NK-92 treated with Interleukin-12 subunit alpha and Interleukin-12 subunit beta, amount 100 ng/mL, for 24 hours (cell line): ENCODE data around the gene PRR22.
"Not testable (repeated sequence)": the region's sequence is repeated elsewhere in the genome, so short reads cannot be mapped to it uniquely, and the experiment has no call there.

ENCODE experiments used
- DNase-seq: peaks from one replicate; lab custom pipeline; 2025; lab: John Stamatoyannopoulos, UW

Gene PRR22

GRCh38 chr19:5790559-5791520 lies 6.3 kb upstream of the PRR22 start, which contains the start of gene DUS3L:
TSS of gene DUS3L (minus strand) at chr19:5791163. CDS start at chr19:5791141, 22 bp downstream.
- DNase-seq, result peak; percentile 97

DNA sequence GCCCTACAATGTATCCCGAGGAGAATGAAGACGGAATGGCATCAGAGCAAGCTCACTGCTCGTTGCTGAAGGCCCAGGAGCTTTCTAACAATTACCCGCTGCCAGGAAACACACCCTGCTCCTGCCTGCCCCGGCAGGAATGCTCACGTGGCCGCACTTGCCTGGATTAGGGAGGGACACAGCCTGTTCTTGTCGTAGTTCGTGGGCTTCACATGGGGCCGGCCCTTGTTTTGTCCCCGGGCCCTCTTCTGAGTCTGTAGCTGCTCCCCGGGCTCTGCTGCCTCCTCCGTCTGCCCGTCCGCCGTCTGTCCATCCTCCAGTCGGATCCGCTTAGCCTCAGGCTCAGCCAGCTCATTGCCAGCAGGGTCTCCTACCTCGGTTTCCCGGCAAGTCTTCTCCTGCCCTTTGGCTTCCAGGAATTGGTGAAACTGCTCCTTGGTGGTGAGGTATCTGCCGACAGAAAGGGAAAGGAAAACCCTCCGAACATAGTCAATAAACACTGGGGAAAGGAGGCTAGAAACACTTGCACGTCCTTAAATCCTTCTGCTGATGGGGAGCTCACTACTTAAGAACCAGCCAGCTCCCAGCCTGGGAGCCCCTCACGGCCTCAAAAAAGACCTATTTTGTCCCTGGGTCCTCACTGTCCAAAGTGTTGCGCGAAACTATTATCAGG lies 5.5 kb upstream of the PRR22 start:
- no peak for DNase-seq

- no peak for DNase-seq
Measured at GRCh38 chr19:5789351-5789761, 4.8 kb upstream of the PRR22 start.

DNA sequence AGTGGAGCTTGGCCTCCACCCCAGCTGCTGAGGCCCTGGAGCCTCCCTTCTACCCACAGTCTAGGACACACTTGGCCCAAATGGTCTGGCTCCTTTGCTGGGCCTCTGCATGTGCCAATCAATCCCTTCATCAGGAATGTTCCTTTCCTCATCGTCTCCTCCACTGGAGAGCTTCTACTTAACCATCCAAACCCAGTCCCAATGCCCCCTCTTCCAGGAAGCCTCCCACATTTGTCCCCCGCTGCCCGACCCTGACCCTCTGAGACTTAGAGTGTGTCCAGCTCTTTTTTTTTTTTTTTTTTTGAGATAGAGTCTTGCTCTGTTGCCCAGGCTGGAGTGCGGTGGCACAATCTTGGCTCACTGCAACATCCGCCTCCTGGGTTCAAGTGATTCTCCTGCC lies 3.9 kb upstream of the PRR22 start:
- no peak for DNase-seq

DNA sequence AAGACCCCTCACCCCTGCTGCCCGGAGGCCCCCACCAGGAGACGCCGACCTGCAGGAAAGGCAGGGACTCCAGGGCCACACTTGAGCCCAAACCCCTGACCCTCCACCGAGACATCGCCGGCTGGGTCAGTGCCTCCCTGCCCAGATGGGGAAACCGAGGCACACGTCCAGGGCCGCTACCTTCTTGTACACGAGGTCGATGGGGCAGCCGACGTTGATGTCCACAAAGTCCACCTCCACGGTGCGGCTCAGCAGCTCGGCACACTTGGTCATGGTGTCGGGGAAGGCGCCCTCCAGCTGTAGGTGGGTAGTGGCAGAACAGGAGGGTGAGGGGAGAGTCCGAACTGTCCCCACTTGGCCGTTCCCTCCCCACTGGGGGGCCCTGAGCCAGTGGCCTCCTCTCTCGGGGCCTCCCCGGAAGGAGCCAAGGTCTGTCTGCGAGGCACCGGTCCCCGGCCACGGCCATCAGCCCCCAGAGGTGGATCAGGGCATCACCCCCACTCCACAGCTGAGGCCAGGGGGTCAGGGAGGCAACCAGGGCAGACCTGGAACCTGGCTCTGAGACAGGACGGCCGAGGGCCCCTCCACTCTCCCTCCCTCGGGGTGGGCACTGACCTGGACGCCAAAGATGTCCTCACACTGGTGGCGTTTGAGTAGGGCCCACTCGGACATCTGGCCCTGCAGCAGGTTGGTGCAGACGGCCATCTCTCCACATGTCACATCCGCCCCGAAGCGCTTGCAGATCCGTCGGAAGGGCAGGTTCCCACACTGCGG lies 3.0 kb upstream of the PRR22 start:
- no peak for DNase-seq

DNA sequence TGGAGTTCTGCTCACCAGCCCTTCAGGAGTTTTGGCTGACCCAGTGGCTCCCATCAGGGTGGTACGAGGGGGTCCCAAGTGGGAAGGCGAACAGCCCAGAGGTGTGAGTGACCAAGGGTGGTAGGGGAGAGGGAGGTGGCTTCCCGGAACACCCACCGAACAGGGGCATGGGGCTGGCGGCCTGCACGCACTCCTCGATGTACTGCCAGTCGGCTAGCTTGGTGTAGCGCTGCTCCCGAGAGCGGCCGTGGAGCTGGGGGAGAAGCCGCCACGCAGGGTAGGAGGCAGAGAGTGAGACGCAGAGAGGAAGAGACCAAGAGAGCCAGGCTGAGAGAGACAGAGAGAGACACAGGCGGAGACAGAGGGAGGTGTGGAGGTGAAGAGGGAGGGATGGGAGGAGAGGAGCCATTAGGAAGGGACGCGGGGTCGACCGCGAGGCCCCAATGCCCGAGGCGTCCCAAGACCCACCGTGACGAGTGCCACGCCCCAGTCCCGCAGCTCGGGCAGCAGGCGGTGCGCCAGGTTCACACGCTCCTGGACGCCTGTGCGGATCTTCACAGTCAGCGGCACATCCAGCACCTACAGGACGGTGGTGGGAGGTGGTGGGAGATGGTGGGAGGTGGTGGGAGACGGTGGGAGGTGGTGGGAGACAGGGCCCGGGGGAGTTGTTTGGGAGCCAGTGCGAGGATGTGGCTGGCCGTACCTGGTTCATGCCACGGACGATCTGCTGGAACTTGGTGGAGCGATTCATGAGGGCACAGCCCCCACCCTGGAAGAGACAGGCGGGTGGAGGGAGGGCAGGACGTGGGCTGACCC lies 2.3 kb upstream of the PRR22 start:
- DNase-seq, result no peak

DNA sequence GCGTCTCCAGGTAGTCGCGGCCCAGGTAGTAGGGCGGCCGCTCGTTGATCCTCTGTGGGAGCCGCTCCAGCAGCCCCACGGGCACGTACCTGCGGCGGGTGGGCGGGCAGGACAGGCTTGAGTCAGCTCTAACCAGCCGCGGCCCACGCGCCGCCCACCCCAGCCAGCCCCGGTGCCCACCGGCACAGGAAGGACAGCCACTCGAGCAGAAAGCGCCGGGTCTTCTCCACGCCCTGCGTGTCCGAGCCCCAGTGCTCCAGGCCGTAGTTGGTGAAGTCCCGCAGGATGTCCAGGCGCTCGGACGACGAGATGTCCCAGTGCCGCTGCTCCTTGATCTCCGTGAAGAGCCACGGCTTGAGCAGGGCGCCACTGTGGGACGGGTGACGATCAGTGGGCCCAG lies 877 bp upstream of the PRR22 start:
- no peak for DNase-seq

- DNase-seq, result no peak
Measured at GRCh38 chr19:5782945-5783919, 1.3 kb downstream of the PRR22 start.

- DNase-seq, result no peak
Measured at GRCh38 chr19:5782322-5782721, 2.2 kb downstream of the PRR22 start.

DNA sequence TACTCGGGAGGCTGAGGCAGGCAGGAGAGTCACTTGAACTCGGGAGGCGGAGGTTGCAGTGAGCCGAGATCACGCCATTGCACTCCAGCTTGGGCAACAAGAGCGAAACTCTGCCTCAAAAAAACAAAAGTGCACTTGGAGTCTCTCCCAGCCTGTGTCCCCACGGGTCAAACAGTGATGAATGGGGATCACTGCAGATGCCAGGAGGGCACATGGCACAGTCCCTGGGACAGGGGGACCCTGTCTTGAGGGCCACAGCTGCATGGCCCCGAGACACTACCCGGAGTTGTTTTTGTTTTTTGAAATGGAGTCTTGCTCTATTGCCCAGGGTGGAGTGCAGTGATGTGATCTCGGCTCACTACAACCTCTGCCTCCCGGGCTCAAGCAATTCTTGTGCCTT lies 3.6 kb downstream of the PRR22 start:
- not testable (repeated sequence) for DNase-seq

GRCh38 chr19:5778402-5778801 lies 6.1 kb downstream of the PRR22 start:
- no peak for DNase-seq

DNA sequence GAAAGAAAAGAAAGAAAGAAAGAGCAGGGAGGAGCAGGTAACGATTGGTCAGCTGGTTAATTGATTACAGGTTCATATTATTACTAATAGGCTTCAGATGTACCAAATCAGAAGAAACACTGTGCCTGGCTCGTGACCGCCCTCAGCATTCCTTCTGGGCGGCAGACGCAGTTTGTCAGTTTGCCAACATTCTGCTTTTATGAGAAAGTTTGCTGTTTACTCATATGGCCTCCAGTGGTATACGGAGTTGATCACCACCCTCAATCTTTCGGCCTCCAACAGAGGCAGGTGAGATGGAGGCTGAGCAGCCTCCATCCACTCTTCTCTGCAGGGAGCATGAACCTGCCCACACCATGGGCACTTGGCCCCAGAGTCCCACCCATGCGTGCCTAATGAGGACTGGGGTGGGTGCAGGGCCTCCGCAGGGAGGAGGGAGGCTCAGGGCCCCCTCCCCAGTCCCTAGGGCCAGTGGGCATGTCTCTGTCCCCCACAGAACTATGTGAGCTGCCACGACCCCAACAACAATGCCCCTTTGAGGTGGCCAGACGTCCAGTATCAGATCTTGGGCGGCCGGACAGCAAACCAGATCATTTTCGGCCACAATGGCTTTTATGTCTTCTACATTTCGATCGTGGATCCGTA lies 8.8 kb downstream of the PRR22 start:
- DNase-seq, result no peak

DNA sequence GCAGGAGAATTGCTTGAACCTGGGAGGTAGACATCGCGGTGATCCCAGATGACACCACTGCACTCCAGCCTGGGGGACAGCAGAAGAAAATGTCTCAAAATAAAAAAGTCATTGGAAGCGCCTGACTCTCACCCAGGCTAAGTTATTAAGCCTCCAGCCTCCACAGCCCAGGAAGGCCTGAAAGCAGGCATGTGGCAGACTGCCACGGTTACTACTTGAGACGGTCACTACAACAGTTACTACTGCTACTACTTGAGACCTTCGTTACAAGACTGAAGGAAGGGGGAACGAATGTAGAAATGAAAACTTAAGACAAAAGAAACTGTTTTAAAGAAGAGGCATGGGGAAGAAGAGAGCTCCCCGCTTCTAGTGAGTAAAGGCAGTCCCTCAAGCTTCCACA lies 9.6 kb downstream of the PRR22 start:
- DNase-seq, result no peak

- DNase-seq, result no peak
Measured at GRCh38 chr19:5773276-5773675, 11.3 kb downstream of the PRR22 start.

DNA sequence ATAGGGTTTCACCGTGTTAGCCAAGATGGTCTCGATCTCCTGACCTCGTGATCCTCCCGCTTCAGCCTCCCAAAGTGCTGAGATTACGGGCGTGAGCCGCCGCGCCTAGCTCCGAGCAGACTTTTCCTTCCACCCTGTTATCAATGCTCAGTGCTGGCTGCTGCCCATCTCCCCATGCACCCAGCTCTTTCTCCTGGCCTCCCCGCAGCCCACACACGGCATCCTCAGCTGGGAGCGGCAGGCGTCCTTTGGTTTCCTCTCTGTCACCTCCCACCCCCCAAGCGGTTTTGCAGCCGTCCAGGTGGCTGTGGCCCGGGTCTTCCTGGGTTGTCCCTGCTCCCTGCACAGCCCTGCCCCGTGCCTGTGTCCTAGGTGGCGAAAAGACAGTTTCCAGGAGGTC lies 12.1 kb downstream of the PRR22 start:
- DNase-seq, result no peak

DNA sequence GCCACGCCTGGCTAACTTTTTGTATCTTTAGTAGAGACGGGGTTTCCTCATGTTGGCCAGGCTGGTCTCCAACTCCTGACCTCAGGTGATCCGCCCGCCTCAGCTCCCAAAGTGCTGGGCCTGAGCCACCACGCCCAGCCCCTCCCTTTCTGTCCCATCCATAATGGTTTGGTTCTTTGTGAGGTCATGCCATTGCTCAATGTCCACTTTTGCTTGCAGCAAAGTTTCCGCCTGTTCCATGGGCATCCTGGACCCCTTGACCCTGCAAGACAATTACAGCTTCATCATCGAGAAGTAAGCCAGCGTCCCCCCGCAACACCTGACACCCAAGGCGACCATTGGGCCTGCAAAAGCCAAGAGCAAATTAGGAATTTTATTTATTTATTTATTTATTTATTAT lies 16.6 kb downstream of the PRR22 start:
- no peak for DNase-seq

GRCh38 chr19:5765220-5765619 lies 19.3 kb downstream of the PRR22 start:
- DNase-seq, result no peak

DNA sequence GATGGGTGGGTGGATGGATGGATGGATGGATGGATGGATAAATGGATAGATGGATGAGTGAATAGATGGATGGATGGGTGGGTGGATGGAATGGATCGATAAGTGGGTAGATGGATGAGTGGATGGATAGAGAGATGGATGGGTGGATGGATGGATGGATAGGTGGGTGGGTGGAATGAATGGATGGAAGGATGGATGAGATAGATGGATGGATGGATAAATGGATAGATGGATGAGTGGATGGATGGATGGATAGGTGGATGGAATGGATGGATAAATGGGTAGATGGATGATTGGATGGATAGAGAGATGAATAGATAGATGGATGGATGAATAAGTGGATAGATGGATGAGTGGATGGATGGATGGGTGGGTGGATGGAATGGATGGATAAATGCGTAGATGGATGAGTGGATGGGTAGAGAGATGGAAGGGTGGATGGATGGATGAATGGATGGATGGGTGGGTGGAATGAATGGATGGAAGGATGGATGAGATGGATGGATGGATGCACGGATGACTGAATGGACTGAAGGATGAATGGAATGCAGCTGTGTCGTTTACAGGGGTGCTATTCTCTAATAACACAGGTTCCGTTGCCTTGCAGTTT lies 21.8 kb downstream of the PRR22 start:
- DNase-seq, result no peak

DNA sequence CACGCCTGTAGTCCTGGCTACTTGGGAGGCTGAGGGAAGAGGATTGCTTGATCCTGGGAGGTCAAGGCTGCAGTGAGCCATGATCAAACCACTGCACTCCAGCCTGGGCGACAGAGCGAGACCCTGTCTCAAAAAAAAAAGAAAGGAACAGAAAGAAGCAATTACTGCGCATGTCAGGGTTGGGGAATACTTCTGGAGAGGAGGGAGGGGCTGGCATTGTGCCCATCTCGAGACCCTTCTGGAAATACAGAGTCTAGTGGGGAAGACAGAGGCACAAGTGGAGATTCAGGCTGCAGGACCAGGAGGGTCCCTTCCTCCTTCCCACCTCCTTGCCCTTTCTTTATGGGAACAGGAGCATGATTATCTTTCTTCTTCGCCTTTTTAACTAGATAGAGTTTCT lies 30.8 kb downstream of the PRR22 start:
- no peak for DNase-seq
